ENCODE measurements around the gene SLC24A3.

The SLC24A3 gene

DNA sequence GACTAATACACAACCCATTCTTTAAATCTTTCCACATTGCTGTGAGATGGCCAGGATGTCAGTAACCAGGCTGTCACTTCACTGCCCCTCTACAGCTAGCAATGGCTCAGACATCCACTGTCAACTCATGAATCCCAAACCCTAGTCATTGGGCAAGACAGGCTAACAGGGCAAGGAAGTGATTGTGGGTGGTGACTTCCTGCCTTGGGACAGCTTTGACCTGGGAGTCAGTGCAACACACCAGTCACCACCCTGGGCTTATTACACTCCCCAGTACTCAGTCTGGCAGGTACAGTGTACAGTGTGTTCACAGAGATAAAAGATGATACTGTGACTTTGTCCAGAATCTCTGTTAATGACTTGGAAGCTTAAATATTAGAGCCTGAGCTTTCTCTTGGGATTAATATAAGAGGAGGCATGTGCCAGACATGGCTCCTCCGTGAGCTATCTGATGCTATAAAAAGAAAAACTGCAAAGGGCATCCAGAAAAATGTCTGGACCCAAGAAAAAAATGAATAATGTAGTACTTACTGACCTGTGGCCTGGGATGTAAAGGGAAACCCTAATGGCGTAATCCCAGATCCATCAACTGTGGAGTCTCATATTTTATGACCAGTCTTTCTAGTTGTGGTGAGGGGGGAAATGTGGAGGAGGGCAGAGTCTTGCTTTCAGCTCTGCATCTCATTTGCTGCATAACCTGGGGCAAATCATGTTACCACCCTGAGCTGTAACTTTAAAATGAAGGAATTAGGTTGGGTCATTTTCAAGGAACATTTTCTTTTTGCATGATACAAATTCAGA, 244.4 kb downstream of the SLC24A3 start:
- DNase-seq (ENCODE audit: extremely low read depth, low read depth) = no peak
- TF ChIP-seq, protein P1, sequence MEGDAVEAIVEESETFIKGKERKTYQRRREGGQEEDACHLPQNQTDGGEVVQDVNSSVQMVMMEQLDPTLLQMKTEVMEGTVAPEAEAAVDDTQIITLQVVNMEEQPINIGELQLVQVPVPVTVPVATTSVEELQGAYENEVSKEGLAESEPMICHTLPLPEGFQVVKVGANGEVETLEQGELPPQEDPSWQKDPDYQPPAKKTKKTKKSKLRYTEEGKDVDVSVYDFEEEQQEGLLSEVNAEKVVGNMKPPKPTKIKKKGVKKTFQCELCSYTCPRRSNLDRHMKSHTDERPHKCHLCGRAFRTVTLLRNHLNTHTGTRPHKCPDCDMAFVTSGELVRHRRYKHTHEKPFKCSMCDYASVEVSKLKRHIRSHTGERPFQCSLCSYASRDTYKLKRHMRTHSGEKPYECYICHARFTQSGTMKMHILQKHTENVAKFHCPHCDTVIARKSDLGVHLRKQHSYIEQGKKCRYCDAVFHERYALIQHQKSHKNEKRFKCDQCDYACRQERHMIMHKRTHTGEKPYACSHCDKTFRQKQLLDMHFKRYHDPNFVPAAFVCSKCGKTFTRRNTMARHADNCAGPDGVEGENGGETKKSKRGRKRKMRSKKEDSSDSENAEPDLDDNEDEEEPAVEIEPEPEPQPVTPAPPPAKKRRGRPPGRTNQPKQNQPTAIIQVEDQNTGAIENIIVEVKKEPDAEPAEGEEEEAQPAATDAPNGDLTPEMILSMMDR (IDR thresholded peaks at IDR 0.05; ENCODE audit: low read depth, low read length, missing control alignments) = no peak
- H3K4me3 ChIP-seq (replicated peaks; ENCODE audit: low read depth, low read length) = no peak overlapping the region

- TF ChIP-seq, protein P1 (IDR thresholded peaks at IDR 0.05; ENCODE audit: low read depth, low read length, missing control alignments) = no peak
- no peak overlapping the region for H3K4me3 ChIP-seq (replicated peaks; ENCODE audit: low read depth, low read length)
- no peak for DNase-seq (ENCODE audit: extremely low read depth, low read depth)
Measured at GRCh38 chr20:19457611-19458010, 245.2 kb downstream of the SLC24A3 start.

DNA sequence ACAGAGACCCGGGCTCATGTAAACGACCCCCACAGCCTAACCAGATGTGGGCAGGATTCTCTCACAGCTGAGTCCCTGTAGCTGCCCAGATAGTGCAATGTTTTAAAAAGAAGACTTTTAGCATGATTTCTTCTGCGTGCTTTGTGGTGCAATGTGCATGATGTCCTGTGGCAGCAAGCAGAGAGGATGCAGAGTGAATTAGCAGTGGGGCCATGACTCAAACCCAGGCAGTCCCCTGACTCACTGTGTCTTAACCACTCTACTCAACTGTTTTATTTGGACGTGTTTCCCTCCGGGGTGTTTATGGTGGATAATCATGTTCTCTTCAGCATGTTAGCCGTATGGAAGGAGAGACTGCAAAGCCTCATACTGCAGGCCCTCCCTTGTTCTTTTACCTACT, 247.9 kb downstream of the SLC24A3 start:
- no peak for DNase-seq (ENCODE audit: extremely low read depth, low read depth)
- TF ChIP-seq, protein P1 (IDR thresholded peaks at IDR 0.05; ENCODE audit: low read depth, low read length, missing control alignments) = no peak
- no peak overlapping the region for H3K4me3 ChIP-seq (replicated peaks; ENCODE audit: low read depth, low read length)

DNA sequence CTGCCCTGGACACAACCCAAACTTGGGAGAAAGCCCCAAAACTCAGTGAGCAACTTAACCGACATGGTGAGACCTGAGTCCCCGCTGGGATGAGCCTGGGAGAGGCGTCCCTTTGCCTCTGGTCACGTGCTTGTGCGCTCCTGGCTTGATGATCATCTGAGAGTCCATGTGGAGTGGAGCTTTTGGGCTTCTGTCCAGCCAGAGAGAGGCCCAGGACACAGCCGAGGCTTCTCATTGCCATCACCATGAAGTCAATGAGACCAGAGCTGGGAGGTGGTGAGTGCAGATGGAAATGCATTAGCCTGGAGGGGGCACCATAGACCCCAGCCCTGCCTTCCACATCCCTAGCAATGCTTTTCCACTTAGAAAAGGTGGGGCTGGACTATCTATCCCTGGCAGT, 250.0 kb downstream of the SLC24A3 start:
- no peak overlapping the region for H3K4me3 ChIP-seq (replicated peaks; ENCODE audit: low read depth, low read length)
- no peak for DNase-seq (ENCODE audit: extremely low read depth, low read depth)

DNA sequence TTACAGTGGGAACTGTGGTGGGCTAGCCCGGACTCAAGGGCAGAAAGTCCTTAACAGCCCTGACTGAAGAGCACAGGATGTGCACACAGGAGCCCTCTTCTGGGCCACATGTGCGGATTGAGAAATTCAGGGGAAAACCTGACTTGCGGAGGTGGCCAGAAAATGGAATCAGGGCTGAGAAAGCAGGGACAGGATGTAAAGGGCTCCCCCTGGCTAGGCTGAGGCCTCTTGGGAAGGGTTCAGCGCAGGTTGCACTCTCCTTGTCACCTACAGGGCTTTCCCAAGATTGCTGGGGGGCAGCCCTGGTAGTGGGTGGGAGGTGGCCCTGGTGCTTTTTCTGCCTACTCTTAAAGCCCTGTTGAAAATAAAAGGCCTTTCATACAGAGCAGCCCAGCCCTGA, 251.2 kb downstream of the SLC24A3 start:
- TF ChIP-seq, protein P1 (IDR thresholded peaks at IDR 0.05; ENCODE audit: low read depth, low read length, missing control alignments) = no peak

More for the DNA sequence above, 250.0 kb downstream of the SLC24A3 start:
- TF ChIP-seq, protein P1 (IDR thresholded peaks at IDR 0.05; ENCODE audit: low read depth, low read length, missing control alignments) = no peak

DNA sequence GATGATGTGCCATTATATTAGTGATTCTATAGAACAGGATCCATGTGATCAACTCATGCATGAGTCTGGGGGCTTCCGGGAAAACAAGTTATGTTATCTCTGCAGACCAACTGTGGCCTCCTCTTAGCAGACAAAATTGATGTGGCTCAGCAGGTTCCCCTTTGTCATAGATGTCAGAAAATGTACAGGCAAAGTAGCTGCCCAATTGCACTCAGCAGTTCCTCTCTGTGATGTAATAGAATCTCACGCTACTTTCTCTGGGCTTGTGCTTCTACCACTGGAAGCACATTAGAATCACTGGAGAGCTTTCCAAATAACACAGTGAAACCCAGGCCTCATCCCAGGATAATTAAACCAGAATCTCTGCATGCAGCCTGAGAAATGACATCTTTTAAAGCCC, 253.1 kb downstream of the SLC24A3 start:
- H3K4me3 ChIP-seq (replicated peaks; ENCODE audit: low read depth, low read length) = no peak overlapping the region
- no peak for DNase-seq (ENCODE audit: extremely low read depth, low read depth)
- TF ChIP-seq, protein P1 (IDR thresholded peaks at IDR 0.05; ENCODE audit: low read depth, low read length, missing control alignments) = no peak

More for the DNA sequence above, 251.2 kb downstream of the SLC24A3 start:
- DNase-seq (ENCODE audit: extremely low read depth, low read depth) = no peak
- no peak overlapping the region for H3K4me3 ChIP-seq (replicated peaks; ENCODE audit: low read depth, low read length)
